HEK293T (cell line): ENCODE measurements around the gene USB1.

ENCODE experiments used
- CTCF ChIA-PET: fragments of 350-600 bp; formaldehyde crosslinking; extraction: SDS; loops from one replicate; lab custom pipeline; 2021; ENCODE audit warnings: antibody characterized with exemption, inconsistent platforms; lab: Yijun Ruan, JAX
- POLR2A ChIA-PET: fragments of 350-600 bp; formaldehyde crosslinking; extraction: SDS; loops from one replicate; lab custom pipeline; 2020; ENCODE audit warnings: antibody characterized with exemption, inconsistent platforms; lab: Yijun Ruan, JAX
- DNase-seq: peaks from one replicate; pipeline ENCODE4 v3.0.0; 2012; ENCODE audit warnings: mixed read lengths; ENCODE audit errors: extremely low spot score
- ARNT ChIP-seq: fragments of 450-650 bp; IDR thresholded peaks from 2 replicates; pipeline ENCODE4 v1.6.1; 2017; ENCODE audit warnings: mild to moderate bottlenecking
- BHLHE40 ChIP-seq: fragments of 450-650 bp; IDR thresholded peaks from 2 replicates; pipeline ENCODE4 v1.6.1; 2016; ENCODE audit warnings: mild to moderate bottlenecking, moderate library complexity, borderline replicate concordance
- CTBP1 ChIP-seq: fragments of 450-650 bp; IDR thresholded peaks from 2 replicates; pipeline ENCODE4 v1.6.1; 2016; ENCODE audit warnings: borderline replicate concordance
- ELF4 ChIP-seq: fragments of 450-650 bp; IDR thresholded peaks from 2 replicates; pipeline ENCODE4 v1.6.1; 2017; ENCODE audit warnings: antibody characterized with exemption
- FOXA1 ChIP-seq: fragments of 450-650 bp; IDR thresholded peaks from 2 replicates; pipeline ENCODE4 v1.6.1; 2016; ENCODE audit warnings: mild to moderate bottlenecking
- FOXK2 ChIP-seq: fragments of 450-650 bp; IDR thresholded peaks from 2 replicates; pipeline ENCODE4 v1.6.1; 2016; ENCODE audit warnings: mild to moderate bottlenecking
- FOXM1 ChIP-seq: fragments of 450-650 bp; IDR thresholded peaks from 2 replicates; pipeline ENCODE4 v1.6.1; 2017; ENCODE audit warnings: mild to moderate bottlenecking, borderline replicate concordance
- HDGF ChIP-seq: fragments of 450-650 bp; IDR thresholded peaks from 2 replicates; pipeline ENCODE4 v1.6.1; 2017; ENCODE audit warnings: antibody characterized with exemption, borderline replicate concordance
- L3MBTL2 ChIP-seq: fragments of 450-650 bp; conservative IDR thresholded peaks from 2 replicates; pipeline ENCODE4 v1.6.1; 2016; ENCODE audit warnings: mild to moderate bottlenecking
- LEF1 ChIP-seq: fragments of 450-650 bp; IDR thresholded peaks from 2 replicates; pipeline ENCODE4 v1.6.1; 2017; ENCODE audit warnings: mild to moderate bottlenecking, borderline replicate concordance
- NFRKB ChIP-seq: fragments of 450-650 bp; IDR thresholded peaks from 2 replicates; pipeline ENCODE4 v1.6.1; 2016; ENCODE audit warnings: mild to moderate bottlenecking, moderate library complexity
- SP1 ChIP-seq: fragments of 450-650 bp; IDR thresholded peaks from 2 replicates; pipeline ENCODE4 v1.6.1; 2017
- SUZ12 ChIP-seq: fragments of 450-650 bp; IDR thresholded peaks from 2 replicates; pipeline ENCODE4 v1.6.1; 2016; ENCODE audit warnings: mild to moderate bottlenecking
- TARDBP ChIP-seq: fragments of 450-650 bp; IDR thresholded peaks from 2 replicates; pipeline ENCODE4 v1.6.1; 2016
- ZNF384 ChIP-seq: fragments of 450-650 bp; IDR thresholded peaks from 2 replicates; pipeline ENCODE4 v1.6.1; 2016
- TF ChIP-seq, protein P1 (sequence below): fragments of 450-650 bp; IDR thresholded peaks from 2 replicates; pipeline ENCODE4 v1.6.1; 2016

Gene USB1, protein sequence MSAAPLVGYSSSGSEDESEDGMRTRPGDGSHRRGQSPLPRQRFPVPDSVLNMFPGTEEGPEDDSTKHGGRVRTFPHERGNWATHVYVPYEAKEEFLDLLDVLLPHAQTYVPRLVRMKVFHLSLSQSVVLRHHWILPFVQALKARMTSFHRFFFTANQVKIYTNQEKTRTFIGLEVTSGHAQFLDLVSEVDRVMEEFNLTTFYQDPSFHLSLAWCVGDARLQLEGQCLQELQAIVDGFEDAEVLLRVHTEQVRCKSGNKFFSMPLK

DNA sequence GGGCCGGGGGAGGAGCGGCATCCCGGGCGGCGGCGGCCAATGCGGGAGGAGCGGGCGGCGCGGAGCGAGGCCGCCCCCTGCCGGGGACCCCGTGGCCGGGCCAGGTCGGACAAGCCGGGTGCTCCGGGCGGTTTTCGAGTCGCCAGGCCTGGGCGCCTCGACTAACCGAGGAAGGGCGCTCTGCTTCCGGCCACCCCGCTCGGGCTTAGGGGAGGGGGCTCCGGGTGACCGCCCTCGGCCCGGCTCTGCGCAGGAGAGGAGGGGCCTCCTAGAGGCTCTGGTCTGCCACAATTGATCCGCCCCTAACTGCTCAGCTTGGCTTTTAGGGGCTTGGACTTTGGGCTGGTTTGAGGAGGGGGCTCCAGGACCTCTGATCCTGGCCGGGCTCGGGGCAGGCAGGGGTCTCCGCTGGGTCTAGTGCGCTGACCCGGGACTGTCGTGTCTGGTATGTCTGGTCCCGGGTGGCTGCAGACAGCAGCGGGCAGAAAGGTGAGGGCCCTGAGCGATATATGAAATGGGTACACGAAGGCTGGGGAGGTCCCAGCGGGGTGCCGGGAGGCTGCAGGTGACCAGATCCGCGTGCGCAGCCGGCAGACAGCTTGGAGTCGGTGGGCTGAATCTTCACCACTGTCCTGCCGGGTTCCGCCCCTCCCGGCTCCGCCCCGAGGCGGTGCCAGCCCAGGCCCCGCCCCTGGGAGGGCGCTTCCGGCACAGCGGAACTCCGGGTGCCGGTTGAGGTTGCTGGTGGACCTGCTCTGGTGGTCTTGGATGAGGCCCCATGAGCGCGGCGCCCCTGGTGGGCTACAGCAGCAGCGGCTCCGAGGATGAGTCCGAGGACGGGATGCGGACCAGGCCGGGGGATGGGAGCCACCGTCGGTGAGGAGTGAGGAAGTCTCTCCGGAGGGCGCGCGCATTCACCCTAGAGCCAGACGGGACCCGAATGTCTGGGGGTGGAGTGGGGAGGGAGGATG lies at the start of gene USB1:
Gene USB1 (plus strand): TSS at position 702 of the 971 bp plus-strand sequence. CDS start 77 bp downstream, at position 779.
- POLR2A ChIA-PET: interaction anchor here (1.0 to 1.5 kb wide), 2 partner anchors 234 to 266 kb away, joined by 3 read pairs; partner anchors contain the start of gene KATNB1
- CTCF ChIA-PET: interaction anchor here (0.9 to 1.3 kb wide), 3 partner anchors 94 to 141 kb away, joined by 3 to 4 read pairs (median 3); no protein-coding TSS in a partner anchor
- peak; percentile 96 for DNase-seq
- TF ChIP-seq SUZ12 (no peak), FOXK2 (no peak), SP1 (no peak; the same call in 1 of the 2 replicates), L3MBTL2 (peak; percentile 54), ELF4 (0 out of 2 replicates have a peak, but pooled peaks have one; percentile 7)

DNA sequence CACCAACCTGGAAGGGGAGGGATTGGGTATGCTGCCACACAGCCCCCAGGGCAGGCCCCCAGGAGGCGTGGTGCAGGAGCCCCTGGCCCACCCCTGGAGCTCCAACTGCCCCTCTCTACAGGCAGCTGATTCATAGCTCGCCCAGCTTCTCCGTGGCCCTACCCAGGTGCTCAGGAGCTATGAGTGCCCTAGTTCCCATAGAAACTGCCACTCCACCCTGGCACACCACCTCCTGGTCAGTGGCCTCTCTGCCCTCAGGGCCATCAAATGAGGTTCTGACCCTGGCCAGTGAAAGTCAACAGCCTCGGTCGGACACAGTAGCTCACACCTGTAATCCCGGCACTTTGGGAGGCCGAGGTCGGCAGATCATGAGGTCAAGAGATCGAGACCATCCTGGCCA lies 48.3 kb upstream of the USB1 start:
- TF ChIP-seq FOXA1 (no peak), FOXK2 (no peak), NFRKB (no peak), ZNF384 (no peak), HDGF (no peak), SP1 (no peak)
- no peak for DNase-seq
- ChIA-PET POLR2A (no interaction called here), CTCF (no interaction called here)

DNA sequence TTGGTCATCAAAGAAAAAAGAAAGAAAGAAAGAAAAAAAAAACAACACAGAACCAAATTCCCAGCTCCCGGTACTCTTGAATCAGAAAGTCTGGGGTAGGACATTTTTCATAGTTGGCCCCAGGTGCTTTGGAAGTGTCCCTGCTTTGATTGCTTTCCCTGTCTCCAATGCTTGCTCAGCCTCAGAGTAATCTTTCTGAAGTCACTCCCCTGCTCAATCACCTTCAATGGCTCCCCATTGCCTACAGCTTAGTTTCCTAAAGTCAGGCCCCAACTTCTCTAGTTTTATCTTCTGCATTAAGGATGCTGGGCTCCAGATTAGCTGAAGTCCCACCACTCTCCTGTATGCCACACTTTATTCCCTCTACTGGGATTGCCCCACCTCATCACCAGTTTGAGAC lies 47.4 kb upstream of the USB1 start:
- POLR2A ChIA-PET: no interaction called here
- TF ChIP-seq L3MBTL2 (no peak), BHLHE40 (no peak), FOXK2 (no peak)
- TF ChIP-seq, protein P1, sequence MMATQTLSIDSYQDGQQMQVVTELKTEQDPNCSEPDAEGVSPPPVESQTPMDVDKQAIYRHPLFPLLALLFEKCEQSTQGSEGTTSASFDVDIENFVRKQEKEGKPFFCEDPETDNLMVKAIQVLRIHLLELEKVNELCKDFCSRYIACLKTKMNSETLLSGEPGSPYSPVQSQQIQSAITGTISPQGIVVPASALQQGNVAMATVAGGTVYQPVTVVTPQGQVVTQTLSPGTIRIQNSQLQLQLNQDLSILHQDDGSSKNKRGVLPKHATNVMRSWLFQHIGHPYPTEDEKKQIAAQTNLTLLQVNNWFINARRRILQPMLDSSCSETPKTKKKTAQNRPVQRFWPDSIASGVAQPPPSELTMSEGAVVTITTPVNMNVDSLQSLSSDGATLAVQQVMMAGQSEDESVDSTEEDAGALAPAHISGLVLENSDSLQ: no peak

DNA sequence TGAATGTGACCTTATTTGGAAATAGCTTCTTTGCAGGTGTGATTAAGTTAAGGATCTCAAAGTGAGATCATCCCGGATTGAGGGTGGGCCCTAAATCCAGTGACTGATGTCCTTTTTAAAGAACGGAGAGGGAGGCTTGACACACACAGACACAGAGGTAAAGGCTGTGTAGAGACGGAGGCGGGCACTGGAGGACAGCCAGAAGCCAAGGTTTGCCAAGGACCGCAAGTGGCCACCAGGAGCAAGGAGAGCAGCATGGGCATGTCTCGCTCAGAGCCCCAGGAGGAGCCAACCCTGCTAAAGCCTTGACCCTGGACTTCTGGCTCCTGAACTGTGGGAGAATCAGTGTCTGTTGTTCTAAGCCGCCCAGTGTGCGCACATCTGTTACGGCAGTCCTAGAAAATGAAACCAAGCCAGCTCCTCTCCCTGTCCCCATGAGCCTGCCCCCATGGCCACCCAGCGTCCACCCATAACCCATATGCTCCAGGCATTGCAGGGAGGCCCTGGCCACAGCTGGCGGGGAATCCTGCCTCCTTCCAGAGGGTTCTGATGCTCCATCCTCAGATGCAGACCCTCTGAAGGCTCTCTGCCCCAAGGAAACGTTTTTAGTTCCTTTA lies 45.5 kb upstream of the USB1 start:
- ChIA-PET POLR2A (no interaction called here), CTCF (no interaction called here)
- DNase-seq: no peak
- no peak for TF ChIP-seq BHLHE40
- no peak for TF ChIP-seq L3MBTL2
- TF ChIP-seq FOXA1: no peak
- no peak for TF ChIP-seq TARDBP
- no peak for TF ChIP-seq LEF1
- TF ChIP-seq ZNF384: no peak

More for the DNA sequence above, 47.4 kb upstream of the USB1 start:
- no peak for DNase-seq
- CTCF ChIA-PET: no interaction called here

DNA sequence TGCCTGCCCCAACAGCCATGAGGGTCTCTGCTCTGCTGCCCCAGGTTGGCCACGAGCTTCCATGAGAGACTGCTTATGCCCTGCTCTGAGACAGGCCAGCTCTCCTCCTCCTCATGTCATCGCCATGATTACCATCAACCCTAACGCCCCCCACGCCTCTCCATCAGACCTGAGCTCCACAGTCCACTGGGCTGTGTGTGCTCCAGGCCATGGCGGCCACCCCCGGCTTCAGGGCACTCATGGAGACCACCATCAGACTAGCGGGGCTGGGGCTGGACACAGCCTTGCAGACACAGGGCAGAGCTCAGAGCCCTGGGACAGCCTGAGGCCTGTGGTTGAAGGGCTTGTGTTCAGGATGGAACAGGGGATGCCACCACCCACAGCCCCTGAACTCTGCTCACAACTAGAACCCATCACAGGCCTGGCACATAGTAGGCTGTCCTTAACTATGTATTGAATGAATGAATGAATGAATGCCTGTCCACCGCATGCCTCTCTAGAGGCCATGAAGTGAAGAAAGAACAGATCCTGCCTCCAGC lies 44.9 kb upstream of the USB1 start:
- CTCF ChIA-PET: no interaction called here
- POLR2A ChIA-PET: no interaction called here

DNA sequence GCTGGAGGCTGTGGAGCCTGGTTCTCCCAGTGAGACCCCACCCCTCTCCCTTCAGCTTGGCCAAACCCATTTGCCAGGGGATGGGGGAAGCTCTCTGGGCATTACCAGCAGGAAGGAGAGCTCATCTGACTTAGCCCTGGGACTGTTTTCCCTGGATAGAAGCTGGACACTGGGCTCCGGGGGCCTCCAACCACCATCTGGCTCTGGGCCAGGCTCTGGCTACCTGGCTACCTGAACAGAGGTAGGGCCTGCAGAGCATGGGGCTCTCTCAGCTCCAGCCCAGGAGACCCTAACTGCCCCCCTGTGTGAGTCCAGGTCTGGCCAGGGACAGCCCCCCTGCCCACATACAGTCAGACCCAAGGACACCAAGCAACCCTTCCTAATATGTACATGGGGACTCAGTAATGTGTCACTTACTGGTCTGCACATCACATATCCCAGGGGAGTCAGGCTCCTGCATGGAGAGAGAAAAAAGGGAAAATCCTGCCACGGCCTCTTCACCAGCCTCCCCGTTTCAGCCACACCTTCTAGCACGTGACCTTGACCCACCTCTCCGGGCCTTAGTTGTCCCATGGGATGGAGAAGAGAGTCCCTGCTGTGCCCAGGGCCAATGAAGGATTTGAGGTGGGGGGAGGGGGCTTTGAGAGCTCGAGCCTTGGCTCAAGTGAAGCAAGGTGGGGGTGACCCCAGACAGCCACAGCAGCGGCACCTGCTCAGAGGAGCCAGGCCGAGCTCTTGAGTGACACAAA lies 44.1 kb upstream of the USB1 start:
- ChIA-PET CTCF (no interaction called here), POLR2A (no interaction called here)
- no peak for DNase-seq
- no peak for TF ChIP-seq ARNT
- no peak for TF ChIP-seq SUZ12
- no peak for TF ChIP-seq ZNF384
- no peak for TF ChIP-seq SP1
- no peak for TF ChIP-seq LEF1
- TF ChIP-seq CTBP1: no peak
- TF ChIP-seq FOXK2: no peak
- TF ChIP-seq FOXM1: no peak
- TF ChIP-seq, protein P1: no peak
- TF ChIP-seq TARDBP: no peak
- TF ChIP-seq HDGF: no peak
- TF ChIP-seq L3MBTL2: no peak
- no peak for TF ChIP-seq FOXA1
- no peak for TF ChIP-seq NFRKB
- no peak for TF ChIP-seq ELF4
- no peak for TF ChIP-seq BHLHE40

More for the DNA sequence above, 44.9 kb upstream of the USB1 start:
- TF ChIP-seq ELF4 (no peak), HDGF (no peak), FOXK2 (no peak), NFRKB (no peak), BHLHE40 (no peak), SUZ12 (no peak), FOXM1 (no peak), L3MBTL2 (no peak), SP1 (no peak), FOXA1 (no peak), ZNF384 (no peak), CTBP1 (no peak), LEF1 (no peak), TARDBP (no peak), ARNT (no peak)
- TF ChIP-seq, protein P1: no peak
- no peak for DNase-seq
